ENCODE data around the gene APRT. TPM values are rescaled to one million over a fixed set of nuclear protein-coding genes. Genes with fewer than 3 reads are reported as not detected.

The APRT gene
- total RNA-seq, 1 experiment from 2014 or later: 134 TPM

GRCh38 chr16:88837806-88838205 lies 26.1 kb upstream of the APRT start:
- no TSS peak for BruUV-seq (replicated peaks)
- no peak for DNase-seq (ENCODE audit: low spot score)
- CTCF ChIA-PET: no interaction called here
- no peak overlapping the region for H3K4me3 ChIP-seq (ENCODE audit: low read depth, low read length, poor library complexity, severe bottlenecking)
- intact Hi-C loops (cut with micrococcal nuclease; ENCODE audit: unreplicated experiment): no loop called here
- TF ChIP-seq EZH2 (IDR thresholded peaks at IDR 0.05; ENCODE audit: borderline replicate concordance, low read depth, low read length, poor library complexity, severe bottlenecking): no peak
- no peak for TF ChIP-seq CTCF (conservative IDR thresholded peaks at IDR 0.05; ENCODE audit: low read depth, low read length)
- H3K27me3 ChIP-seq (replicated peaks; ENCODE audit: insufficient read depth, low read depth, low read length, poor library complexity): no peaks in the 10 kb centered on the region
- POLR2A ChIA-PET (ENCODE audit: low non-redundant PET): no interaction called here
- no peaks in the 10 kb centered on the region for H3K9me3 ChIP-seq (ENCODE audit: low read depth, low read length, poor library complexity, severe bottlenecking)
- no peaks in the 10 kb centered on the region for H3K4me1 ChIP-seq (ENCODE audit: insufficient read depth, low read length, poor library complexity, severe bottlenecking)
- no peak overlapping the region for H3K27ac ChIP-seq (ENCODE audit: low read depth, low read length, poor library complexity, severe bottlenecking)
- H3K36me3 ChIP-seq (ENCODE audit: insufficient read depth, low read length, poor library complexity, severe bottlenecking): peaks cover 3% of the 10 kb centered on the region

DNA sequence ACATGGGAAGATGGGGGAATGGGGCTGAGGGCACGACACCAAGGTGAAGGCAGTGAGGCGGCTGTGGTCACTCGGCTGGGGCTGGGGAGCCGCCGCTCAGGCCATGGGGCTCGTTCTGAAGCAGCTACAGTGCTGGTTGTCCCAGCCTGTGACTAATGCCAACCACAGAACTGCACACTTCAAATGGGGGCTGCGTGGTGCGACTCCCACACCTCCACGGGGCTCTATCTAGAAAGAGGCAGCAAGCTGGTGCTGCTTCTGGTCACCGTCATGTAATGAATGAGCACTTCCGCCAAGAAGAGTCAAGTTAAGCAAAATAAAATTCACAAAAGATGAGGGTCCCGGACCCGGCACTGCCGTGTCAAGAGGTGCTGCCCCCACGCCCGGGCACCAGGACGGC lies 25.1 kb upstream of the APRT start:
- POLR2A ChIA-PET (ENCODE audit: low non-redundant PET): no interaction called here

GRCh38 chr16:88835818-88836217 lies 24.1 kb upstream of the APRT start:
- intact Hi-C loops (cut with micrococcal nuclease; ENCODE audit: unreplicated experiment): no loop called here
- Histone ChIP-seq H3K9me3 (ENCODE audit: low read depth, low read length, poor library complexity, severe bottlenecking) (no peaks in the 10 kb centered on the region), H3K36me3 (ENCODE audit: insufficient read depth, low read length, poor library complexity, severe bottlenecking) (peaks cover 3% of the 10 kb centered on the region), H3K4me3 (ENCODE audit: low read depth, low read length, poor library complexity, severe bottlenecking) (no peak overlapping the region), H3K27ac (ENCODE audit: low read depth, low read length, poor library complexity, severe bottlenecking) (no peak overlapping the region), H3K4me1 (ENCODE audit: insufficient read depth, low read length, poor library complexity, severe bottlenecking) (no peaks in the 10 kb centered on the region), H3K27me3 (replicated peaks; ENCODE audit: insufficient read depth, low read depth, low read length, poor library complexity) (no peaks in the 10 kb centered on the region)
- TF ChIP-seq CTCF (conservative IDR thresholded peaks at IDR 0.05; ENCODE audit: low read depth, low read length) (no peak), EZH2 (IDR thresholded peaks at IDR 0.05; ENCODE audit: borderline replicate concordance, low read depth, low read length, poor library complexity, severe bottlenecking) (no peak)
- ChIA-PET POLR2A (ENCODE audit: low non-redundant PET) (no interaction called here), CTCF (no interaction called here)
- no TSS peak for BruUV-seq (replicated peaks)
- no peak for DNase-seq (ENCODE audit: low spot score)

More for the DNA sequence above, 25.1 kb upstream of the APRT start:
- DNase-seq (ENCODE audit: low spot score): no peak
- intact Hi-C loops (cut with micrococcal nuclease; ENCODE audit: unreplicated experiment): no loop called here
- H3K27me3 ChIP-seq (replicated peaks; ENCODE audit: insufficient read depth, low read depth, low read length, poor library complexity): no peaks in the 10 kb centered on the region
- H3K36me3 ChIP-seq (ENCODE audit: insufficient read depth, low read length, poor library complexity, severe bottlenecking): peaks cover 3% of the 10 kb centered on the region
- TF ChIP-seq CTCF (conservative IDR thresholded peaks at IDR 0.05; ENCODE audit: low read depth, low read length): no peak
- TF ChIP-seq EZH2 (IDR thresholded peaks at IDR 0.05; ENCODE audit: borderline replicate concordance, low read depth, low read length, poor library complexity, severe bottlenecking): no peak
- BruUV-seq (replicated peaks): no TSS peak
- CTCF ChIA-PET: interaction anchor here (0.5 kb wide), 1 partner anchor 34 kb away, joined by 4 read pairs; no protein-coding TSS in a partner anchor
- H3K9me3 ChIP-seq (ENCODE audit: low read depth, low read length, poor library complexity, severe bottlenecking): no peaks in the 10 kb centered on the region
- no peak overlapping the region for H3K27ac ChIP-seq (ENCODE audit: low read depth, low read length, poor library complexity, severe bottlenecking)
- no peak overlapping the region for H3K4me3 ChIP-seq (ENCODE audit: low read depth, low read length, poor library complexity, severe bottlenecking)
- no peaks in the 10 kb centered on the region for H3K4me1 ChIP-seq (ENCODE audit: insufficient read depth, low read length, poor library complexity, severe bottlenecking)
